SK-N-SH (cell line): ENCODE measurements around the gene KRTAP12-4. TPM values are rescaled to one million over a fixed set of nuclear protein-coding genes. Genes with fewer than 3 reads are reported as not detected.
"Not testable (repeated sequence)": the region's sequence is repeated elsewhere in the genome, so short reads cannot be mapped to it uniquely, and the experiment has no call there.

Experiments used
- CTCF ChIA-PET: fragments of 300-600, 350-600 bp; formaldehyde crosslinking; extraction: SDS; loops from one replicate; lab custom pipeline; 2021; lab: Yijun Ruan, JAX
- POLR2A ChIA-PET: fragments of 350-600 bp; sonication (Branson Sonifier 250); formaldehyde crosslinking; extraction: SDS; loops from one replicate; lab custom pipeline; 2020; ENCODE audit warnings: antibody characterized with exemption, inconsistent platforms; lab: Yijun Ruan, JAX
- DNase-seq: peaks from one replicate; pipeline ENCODE4 v3.0.0; 2012
- H2AFZ ChIP-seq: fragments of 200-600 bp; sonication (generic); 2 replicates; pipeline ENCODE4 v1.8.1; 2016; ENCODE audit warnings: antibody characterized with exemption, mild to moderate bottlenecking, low read depth
- H3F3A ChIP-seq: fragments of 200-600 bp; sonication (generic); replicated peaks from 2 replicates; pipeline ENCODE3; 2016; ENCODE audit warnings: antibody characterized with exemption, mild to moderate bottlenecking; ENCODE audit not compliant: insufficient read depth
- H3K27ac ChIP-seq, 2 experiments: fragments of 200-500 bp in 1 of 2; fragments of 200-600 bp in 1 of 2; sonication (Bioruptor generic) in 1 of 2; sonication (generic), shearing (Covaris generic) in 1 of 2; 2 replicates each; pipeline versions ENCODE4 v1.5.1 to v1.6.1; 2014 to 2016; ENCODE audit warnings: low read depth in 2 of 2, inconsistent platforms in 1 of 2, low read length in 1 of 2, mild to moderate bottlenecking in 1 of 2, mixed read lengths in 1 of 2
- H3K27me3 ChIP-seq: fragments of 200-600 bp; sonication (generic), shearing (Covaris generic); 2 replicates; pipeline ENCODE4 v1.6.1; 2016; ENCODE audit warnings: mixed run types; ENCODE audit not compliant: insufficient read depth
- H3K36me3 ChIP-seq, 2 experiments: fragments of 200-500 bp in 1 of 2; fragments of 200-600 bp in 1 of 2; sonication (Bioruptor generic) in 1 of 2; sonication (generic) in 1 of 2; replicated peaks in 1 of 2; 2 replicates each; pipeline versions ENCODE3 to v1.5.1; 2014 to 2016; ENCODE audit warnings: low read length in 1 of 2, mild to moderate bottlenecking in 1 of 2; ENCODE audit not compliant: insufficient read depth in 2 of 2, control insufficient read depth in 1 of 2
- H3K4me1 ChIP-seq, 2 experiments: fragments of 200-500 bp in 1 of 2; fragments of 200-600 bp in 1 of 2; sonication (Bioruptor generic) in 1 of 2; sonication (generic), shearing (Covaris generic) in 1 of 2; 2 replicates each; pipeline versions ENCODE4 v1.5.1 to v1.6.1; 2014 to 2016; ENCODE audit warnings: low read depth in 1 of 2, low read length in 1 of 2, mixed run types in 1 of 2; ENCODE audit not compliant: insufficient read depth in 2 of 2, control insufficient read depth in 1 of 2
- H3K4me2 ChIP-seq: fragments of 200-600 bp; sonication (generic), shearing (Covaris generic); 2 replicates; pipeline ENCODE4 v1.6.1; 2017; ENCODE audit warnings: mixed run types
- H3K4me3 ChIP-seq, 2 experiments: fragments of 200-500 bp in 1 of 2; fragments of 200-600 bp in 1 of 2; sonication (Bioruptor generic) in 1 of 2; sonication (generic), shearing (Covaris generic) in 1 of 2; 2 replicates each; pipeline versions ENCODE4 v1.5.1 to v1.8.1; 2014 to 2016; ENCODE audit warnings: low read depth in 2 of 2, inconsistent platforms in 1 of 2, low read length in 1 of 2, mild to moderate bottlenecking in 1 of 2, mixed read lengths in 1 of 2, moderate library complexity in 1 of 2
- H3K79me2 ChIP-seq: fragments of 200-600 bp; sonication (generic); 2 replicates; pipeline ENCODE4 v1.8.1; 2017; ENCODE audit warnings: mild to moderate bottlenecking; ENCODE audit not compliant: insufficient read depth
- H3K9ac ChIP-seq: fragments of 200-600 bp; sonication (generic); 2 replicates; pipeline ENCODE4 v1.6.1; 2017; ENCODE audit warnings: mixed run types
- H3K9me2 ChIP-seq: fragments of 200-600 bp; sonication (generic); 2 replicates; pipeline ENCODE4 v1.6.1; 2017; ENCODE audit warnings: mixed run types
- H3K9me3 ChIP-seq: fragments of 200-600 bp; sonication (generic); 2 replicates; pipeline ENCODE4 v1.6.1; 2017; ENCODE audit warnings: mixed run types, mild to moderate bottlenecking, moderate library complexity
- H4K20me1 ChIP-seq: fragments of 200-600 bp; sonication (generic); 2 replicates; pipeline ENCODE4 v1.6.1; 2017; ENCODE audit warnings: mild to moderate bottlenecking, mixed run types; ENCODE audit not compliant: insufficient read depth
- ELF1 ChIP-seq: IDR thresholded peaks from 2 replicates; pipeline ENCODE4 v1.4.0; 2012
- EZH2phosphoT487 ChIP-seq: fragments of 200-600 bp; sonication (generic); IDR thresholded peaks from 2 replicates; pipeline ENCODE4 v1.6.1; 2017; ENCODE audit warnings: low read depth, mixed run types, mild to moderate bottlenecking, antibody characterized with exemption, moderate library complexity, borderline replicate concordance
- FOSL2 ChIP-seq: IDR thresholded peaks from 2 replicates; pipeline ENCODE4 v1.4.0; 2012; ENCODE audit warnings: low read depth, mild to moderate bottlenecking, moderate library complexity, borderline replicate concordance
- FOXM1 ChIP-seq: IDR thresholded peaks from 2 replicates; pipeline ENCODE4 v1.4.0; 2012; ENCODE audit warnings: low read depth, mild to moderate bottlenecking
- GABPA ChIP-seq: IDR thresholded peaks from 2 replicates; pipeline ENCODE4 v1.4.0; 2012; ENCODE audit warnings: low read depth, mild to moderate bottlenecking
- MAX ChIP-seq: IDR thresholded peaks from 2 replicates; pipeline ENCODE4 v1.4.0; 2012; ENCODE audit warnings: low read depth
- RXRA ChIP-seq: IDR thresholded peaks from 2 replicates; pipeline ENCODE4 v1.4.0; 2012; ENCODE audit warnings: low read depth, mild to moderate bottlenecking, borderline replicate concordance
- SIN3A ChIP-seq: IDR thresholded peaks from 2 replicates; pipeline ENCODE4 v1.6.1; 2012; ENCODE audit warnings: low read depth, mild to moderate bottlenecking, low read length, moderate library complexity, borderline replicate concordance
- SMC3 ChIP-seq: IDR thresholded peaks from 2 replicates; pipeline ENCODE4 v1.6.1; 2012; ENCODE audit warnings: low read depth, low read length, improper control_type of control experiment
- TCF12 ChIP-seq: IDR thresholded peaks from 2 replicates; pipeline ENCODE4 v1.4.0; 2012
- USF1 ChIP-seq: IDR thresholded peaks from 2 replicates; pipeline ENCODE4 v1.4.0; 2012; ENCODE audit warnings: low read depth, borderline replicate concordance
- YY1 ChIP-seq: IDR thresholded peaks from 2 replicates; pipeline ENCODE4 v1.4.0; 2012; ENCODE audit warnings: low read depth, mild to moderate bottlenecking
- WGBS: methylation state at CpG from one replicate; pipeline ENCODE4 v1.1.6; 2017; ENCODE audit warnings: low lambda C conversion rate; 5-methylcytosine and 5-hydroxymethylcytosine counted together
- polyA plus RNA-seq, 3 experiments: library from polyadenylated mRNA; depleted of rRNA; stranded (reverse); fragments of >200 nt; gene quantifications; 2 replicates each; pipeline ENCODE4 v1.2.3, GENCODE V29; 2012

KRTAP12-4 gene
- polyA plus RNA-seq, 1 of the 3 experiments (the other 2 are of a cell fraction): not detected

DNA sequence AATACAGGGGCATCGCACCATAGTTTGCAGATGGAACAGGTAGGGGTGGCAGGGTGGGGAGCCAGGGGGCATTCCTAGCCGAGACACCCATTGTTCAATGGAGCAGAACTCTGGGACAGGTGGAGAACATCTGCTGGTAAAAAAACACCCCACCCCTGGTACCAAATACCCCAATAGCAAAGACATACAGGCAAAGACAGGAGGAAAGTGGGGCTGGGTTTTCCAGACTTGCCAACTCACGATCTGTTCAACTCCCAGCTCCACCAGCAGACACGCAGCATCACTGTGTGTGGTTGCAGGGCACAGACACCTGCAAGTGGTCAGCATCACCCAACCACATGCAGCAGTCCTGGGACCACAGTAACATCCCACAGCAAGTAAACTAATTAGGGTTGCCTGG lies 42.9 kb downstream of the KRTAP12-4 start:
- WGBS: 9% methylated on average over 4 of the region's 4 CpGs
- POLR2A ChIA-PET: no interaction called here
- Histone ChIP-seq H2AFZ (no peak overlapping the region), H3K36me3 (no peaks in the 10 kb centered on the region), H3K9ac (no peak overlapping the region), H3K4me3 (no peak overlapping the region), H3K9me3 (no peaks in the 10 kb centered on the region), H3K27ac (no peak overlapping the region), H3F3A (no peaks in the 10 kb centered on the region), H3K79me2 (no peaks in the 10 kb centered on the region), H4K20me1 (no peaks in the 10 kb centered on the region), H3K27me3 (peaks cover 42% of the 10 kb centered on the region), H3K4me2 (no peak overlapping the region), H3K9me2 (no peaks in the 10 kb centered on the region), H3K4me1 (no peaks in the 10 kb centered on the region)
- CTCF ChIA-PET: interaction anchor here (1.0 kb wide), 1 partner anchor 9 kb away, joined by 3 read pairs; no protein-coding TSS in a partner anchor
- no peak for DNase-seq
- no peak for TF ChIP-seq FOXM1
- no peak for TF ChIP-seq RXRA

- peaks cover 29% of the 10 kb centered on the region for H3K27me3 ChIP-seq
- POLR2A ChIA-PET, H4K20me1 ChIP-seq, H3K36me3 ChIP-seq, DNase-seq, H2AFZ ChIP-seq, CTCF ChIA-PET, H3K9ac ChIP-seq, H3K9me2 ChIP-seq, H3K9me3 ChIP-seq, H3K4me1 ChIP-seq, H3K79me2 ChIP-seq, H3K4me3 ChIP-seq, H3F3A ChIP-seq, H3K4me2 ChIP-seq, H3K27ac ChIP-seq: not testable (repeated sequence)
- WGBS: 34% methylated on average over 6 of the region's 7 CpGs
These were observed 44.2 kb downstream of the KRTAP12-4 start for GRCh38 chr21:44610157-44610843.

DNA sequence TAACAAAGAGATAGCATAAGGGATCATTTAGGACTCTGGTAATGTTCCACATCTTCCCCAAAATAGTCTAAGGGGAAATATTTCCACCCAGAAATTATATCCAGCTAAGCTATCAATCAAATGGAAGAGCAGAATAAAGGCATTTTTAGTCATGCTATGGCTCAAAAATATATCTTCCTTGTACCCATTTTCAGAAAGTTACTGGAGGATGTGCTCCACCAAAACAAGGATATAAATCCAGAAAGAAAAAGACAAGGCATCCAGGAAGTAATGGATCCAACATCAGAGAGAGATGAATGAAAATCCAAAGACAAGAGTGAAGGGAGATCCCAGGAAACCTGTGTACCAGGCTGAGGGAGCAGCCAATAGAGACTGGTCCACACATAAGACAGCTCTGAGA lies 45.3 kb downstream of the KRTAP12-4 start:
- POLR2A ChIA-PET: no interaction called here

More for the DNA sequence above, 45.3 kb downstream of the KRTAP12-4 start:
- Histone ChIP-seq H3K4me1 (no peaks in the 10 kb centered on the region), H3K9me3 (no peaks in the 10 kb centered on the region), H3K27me3 (peaks cover 18% of the 10 kb centered on the region), H2AFZ (no peak overlapping the region), H3K79me2 (no peaks in the 10 kb centered on the region), H4K20me1 (no peaks in the 10 kb centered on the region), H3K36me3 (no peaks in the 10 kb centered on the region), H3K27ac (no peak overlapping the region), H3K9me2 (no peaks in the 10 kb centered on the region), H3F3A (no peaks in the 10 kb centered on the region)
- no peak for DNase-seq
- TF ChIP-seq SMC3 (no peak), FOSL2 (no peak), EZH2phosphoT487 (no peak), ELF1 (no peak), FOXM1 (no peak), TCF12 (no peak), GABPA (no peak), YY1 (no peak), SIN3A (no peak), MAX (no peak), USF1 (no peak), RXRA (no peak)
- TF ChIP-seq, all 33 proteins: peak for 0
- CTCF ChIA-PET: interaction anchor here (1.1 kb wide), 1 partner anchor 12 kb away, joined by 3 read pairs; no protein-coding TSS in a partner anchor
- H3K9ac ChIP-seq: no peak overlapping the region
- no peak overlapping the region for H3K4me2 ChIP-seq
- no peak overlapping the region for H3K4me3 ChIP-seq
